SK-N-SH (cell line): ENCODE data around the gene IRF2. TPM values are rescaled to one million over a fixed set of nuclear protein-coding genes. Genes with fewer than 3 reads are reported as not detected.

ENCODE experiments used
- CTCF ChIA-PET: fragments of 300-600, 350-600 bp; formaldehyde crosslinking; extraction: SDS; loops from one replicate; lab custom pipeline; 2021; lab: Yijun Ruan, JAX
- POLR2A ChIA-PET: fragments of 350-600 bp; sonication (Branson Sonifier 250); formaldehyde crosslinking; extraction: SDS; loops from one replicate; lab custom pipeline; 2020; ENCODE audit warnings: antibody characterized with exemption, inconsistent platforms; lab: Yijun Ruan, JAX
- DNase-seq: peaks from one replicate; pipeline ENCODE4 v3.0.0; 2012
- H2AFZ ChIP-seq: fragments of 200-600 bp; sonication (generic); 2 replicates; pipeline ENCODE4 v1.8.1; 2016; ENCODE audit warnings: antibody characterized with exemption, mild to moderate bottlenecking, low read depth
- H3F3A ChIP-seq: fragments of 200-600 bp; sonication (generic); replicated peaks from 2 replicates; pipeline ENCODE3; 2016; ENCODE audit warnings: antibody characterized with exemption, mild to moderate bottlenecking; ENCODE audit not compliant: insufficient read depth
- H3K27ac ChIP-seq, 2 experiments: fragments of 200-500 bp in 1 of 2; fragments of 200-600 bp in 1 of 2; sonication (Bioruptor generic) in 1 of 2; sonication (generic), shearing (Covaris generic) in 1 of 2; 2 replicates each; pipeline versions ENCODE4 v1.5.1 to v1.6.1; 2014 to 2016; ENCODE audit warnings: low read depth in 2 of 2, inconsistent platforms in 1 of 2, low read length in 1 of 2, mild to moderate bottlenecking in 1 of 2, mixed read lengths in 1 of 2
- H3K27me3 ChIP-seq: fragments of 200-600 bp; sonication (generic), shearing (Covaris generic); 2 replicates; pipeline ENCODE4 v1.6.1; 2016; ENCODE audit warnings: mixed run types; ENCODE audit not compliant: insufficient read depth
- H3K36me3 ChIP-seq, 2 experiments: fragments of 200-500 bp in 1 of 2; fragments of 200-600 bp in 1 of 2; sonication (Bioruptor generic) in 1 of 2; sonication (generic) in 1 of 2; replicated peaks in 1 of 2; 2 replicates each; pipeline versions ENCODE3 to v1.5.1; 2014 to 2016; ENCODE audit warnings: low read length in 1 of 2, mild to moderate bottlenecking in 1 of 2; ENCODE audit not compliant: insufficient read depth in 2 of 2, control insufficient read depth in 1 of 2
- H3K4me1 ChIP-seq, 2 experiments: fragments of 200-500 bp in 1 of 2; fragments of 200-600 bp in 1 of 2; sonication (Bioruptor generic) in 1 of 2; sonication (generic), shearing (Covaris generic) in 1 of 2; 2 replicates each; pipeline versions ENCODE4 v1.5.1 to v1.6.1; 2014 to 2016; ENCODE audit warnings: low read depth in 1 of 2, low read length in 1 of 2, mixed run types in 1 of 2; ENCODE audit not compliant: insufficient read depth in 2 of 2, control insufficient read depth in 1 of 2
- H3K4me2 ChIP-seq: fragments of 200-600 bp; sonication (generic), shearing (Covaris generic); 2 replicates; pipeline ENCODE4 v1.6.1; 2017; ENCODE audit warnings: mixed run types
- H3K4me3 ChIP-seq, 2 experiments: fragments of 200-500 bp in 1 of 2; fragments of 200-600 bp in 1 of 2; sonication (Bioruptor generic) in 1 of 2; sonication (generic), shearing (Covaris generic) in 1 of 2; 2 replicates each; pipeline versions ENCODE4 v1.5.1 to v1.8.1; 2014 to 2016; ENCODE audit warnings: low read depth in 2 of 2, inconsistent platforms in 1 of 2, low read length in 1 of 2, mild to moderate bottlenecking in 1 of 2, mixed read lengths in 1 of 2, moderate library complexity in 1 of 2
- H3K79me2 ChIP-seq: fragments of 200-600 bp; sonication (generic); 2 replicates; pipeline ENCODE4 v1.8.1; 2017; ENCODE audit warnings: mild to moderate bottlenecking; ENCODE audit not compliant: insufficient read depth
- H3K9ac ChIP-seq: fragments of 200-600 bp; sonication (generic); 2 replicates; pipeline ENCODE4 v1.6.1; 2017; ENCODE audit warnings: mixed run types
- H3K9me2 ChIP-seq: fragments of 200-600 bp; sonication (generic); 2 replicates; pipeline ENCODE4 v1.6.1; 2017; ENCODE audit warnings: mixed run types
- H3K9me3 ChIP-seq: fragments of 200-600 bp; sonication (generic); 2 replicates; pipeline ENCODE4 v1.6.1; 2017; ENCODE audit warnings: mixed run types, mild to moderate bottlenecking, moderate library complexity
- H4K20me1 ChIP-seq: fragments of 200-600 bp; sonication (generic); 2 replicates; pipeline ENCODE4 v1.6.1; 2017; ENCODE audit warnings: mild to moderate bottlenecking, mixed run types; ENCODE audit not compliant: insufficient read depth
- ELF1 ChIP-seq: IDR thresholded peaks from 2 replicates; pipeline ENCODE4 v1.4.0; 2012
- EP300 ChIP-seq, 2 experiments: IDR thresholded peaks; 2 replicates each; pipeline versions ENCODE4 v1.4.0 to v1.6.1; 2012; ENCODE audit warnings: borderline replicate concordance in 1 of 2, low read depth in 1 of 2, low read length in 1 of 2
- EZH2phosphoT487 ChIP-seq: fragments of 200-600 bp; sonication (generic); IDR thresholded peaks from 2 replicates; pipeline ENCODE4 v1.6.1; 2017; ENCODE audit warnings: low read depth, mixed run types, mild to moderate bottlenecking, antibody characterized with exemption, moderate library complexity, borderline replicate concordance
- FOSL2 ChIP-seq: IDR thresholded peaks from 2 replicates; pipeline ENCODE4 v1.4.0; 2012; ENCODE audit warnings: low read depth, mild to moderate bottlenecking, moderate library complexity, borderline replicate concordance
- FOXJ3 ChIP-seq: sonication (generic); formaldehyde crosslinking; IDR thresholded peaks from 2 replicates; pipeline ENCODE4 v1.5.1; 2020; ENCODE audit warnings: mild to moderate bottlenecking, missing genetic modification reagents
- FOXM1 ChIP-seq: IDR thresholded peaks from 2 replicates; pipeline ENCODE4 v1.4.0; 2012; ENCODE audit warnings: low read depth, mild to moderate bottlenecking
- MAX ChIP-seq: IDR thresholded peaks from 2 replicates; pipeline ENCODE4 v1.4.0; 2012; ENCODE audit warnings: low read depth
- NFIC ChIP-seq: IDR thresholded peaks from 2 replicates; pipeline ENCODE4 v1.4.0; 2012; ENCODE audit warnings: borderline replicate concordance
- NRF1 ChIP-seq: IDR thresholded peaks from 2 replicates; pipeline ENCODE4 v1.6.1; 2012; ENCODE audit warnings: low read depth, mild to moderate bottlenecking, low read length
- POLR2AphosphoS5 ChIP-seq: IDR thresholded peaks from 2 replicates; pipeline ENCODE4 v1.6.1; 2012; ENCODE audit warnings: low read depth, low read length
- RCOR1 ChIP-seq: fragments of 150-350 bp; IDR thresholded peaks from 2 replicates; pipeline ENCODE4 v1.6.1; 2017; ENCODE audit warnings: antibody characterized with exemption, low read length
- RFX5 ChIP-seq: IDR thresholded peaks from 2 replicates; pipeline ENCODE4 v1.6.1; 2012; ENCODE audit warnings: mild to moderate bottlenecking, improper control_type of control experiment, low read length
- RXRA ChIP-seq: IDR thresholded peaks from 2 replicates; pipeline ENCODE4 v1.4.0; 2012; ENCODE audit warnings: low read depth, mild to moderate bottlenecking, borderline replicate concordance
- SIN3A ChIP-seq: IDR thresholded peaks from 2 replicates; pipeline ENCODE4 v1.6.1; 2012; ENCODE audit warnings: low read depth, mild to moderate bottlenecking, low read length, moderate library complexity, borderline replicate concordance
- TCF12 ChIP-seq: IDR thresholded peaks from 2 replicates; pipeline ENCODE4 v1.4.0; 2012
- YY1 ChIP-seq: IDR thresholded peaks from 2 replicates; pipeline ENCODE4 v1.4.0; 2012; ENCODE audit warnings: low read depth, mild to moderate bottlenecking
- WGBS: methylation state at CpG from one replicate; pipeline ENCODE4 v1.1.6; 2017; ENCODE audit warnings: low lambda C conversion rate; 5-methylcytosine and 5-hydroxymethylcytosine counted together
- polyA plus RNA-seq, 3 experiments: library from polyadenylated mRNA; depleted of rRNA; stranded (reverse); fragments of >200 nt; gene quantifications; 2 replicates each; pipeline ENCODE4 v1.2.3, GENCODE V29; 2012
- TF ChIP-seq, protein P1 (sequence below): fragments of 200-600 bp; sonication (generic); IDR thresholded peaks from 2 replicates; pipeline ENCODE4 v1.6.1; 2017; ENCODE audit warnings: antibody characterized with exemption, mild to moderate bottlenecking, moderate library complexity
- TF ChIP-seq, protein P2 (sequence below): IDR thresholded peaks from 2 replicates; pipeline ENCODE4 v1.4.0; 2012; ENCODE audit warnings: low read depth, borderline replicate concordance
- TF ChIP-seq, protein P3 (sequence below): IDR thresholded peaks from 2 replicates; pipeline ENCODE4 v1.6.1; 2012; ENCODE audit warnings: mild to moderate bottlenecking, low read depth, low read length, moderate library complexity

The IRF2 gene
- polyA plus RNA-seq, 1 of the 3 experiments (the other 2 are of a cell fraction), result 23.3 TPM

DNA sequence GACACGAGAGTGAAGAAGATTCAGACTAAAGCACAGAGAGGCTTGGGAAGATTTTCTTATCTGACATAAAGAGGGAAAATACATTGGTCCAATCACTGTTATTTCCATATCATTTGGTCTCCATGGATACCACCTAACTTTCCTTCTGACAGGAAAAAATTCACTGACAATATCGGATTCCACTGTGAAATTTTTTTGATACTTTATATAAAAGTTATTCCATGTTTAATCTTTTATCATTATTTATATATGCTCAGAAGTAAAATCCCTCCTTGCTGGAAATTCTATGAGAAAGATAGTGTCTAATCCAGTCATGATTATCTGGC, 3.6 kb downstream of the IRF2 start:
- peaks cover 0 to 23% of the 10 kb centered on the region in 2 experiments; a peak in 2 of 4 replicates for H3K4me1 ChIP-seq
- no peak overlapping the region for H2AFZ ChIP-seq
- H3K4me3 ChIP-seq, result no peak overlapping the region
- WGBS, result 86% methylated on average over 2 of the region's 2 CpGs
- H3K27ac ChIP-seq, result peak overlapping the region; percentile 87 to 97; a peak in 2 of 4 replicates
- no peaks in the 10 kb centered on the region for H3K27me3 ChIP-seq
- H3K4me2 ChIP-seq, result no peak overlapping the region
- H3F3A ChIP-seq, result peaks cover 10% of the 10 kb centered on the region
- H3K9ac ChIP-seq, result no peak overlapping the region
- H3K79me2 ChIP-seq, result peaks cover 90% of the 10 kb centered on the region
- H3K9me2 ChIP-seq, result no peaks in the 10 kb centered on the region
- TF ChIP-seq MAX, result no peak
- no peak for TF ChIP-seq YY1
- no peak for TF ChIP-seq EZH2phosphoT487
- no peak for TF ChIP-seq FOSL2
- no peak for TF ChIP-seq RFX5
- TF ChIP-seq, protein P1, sequence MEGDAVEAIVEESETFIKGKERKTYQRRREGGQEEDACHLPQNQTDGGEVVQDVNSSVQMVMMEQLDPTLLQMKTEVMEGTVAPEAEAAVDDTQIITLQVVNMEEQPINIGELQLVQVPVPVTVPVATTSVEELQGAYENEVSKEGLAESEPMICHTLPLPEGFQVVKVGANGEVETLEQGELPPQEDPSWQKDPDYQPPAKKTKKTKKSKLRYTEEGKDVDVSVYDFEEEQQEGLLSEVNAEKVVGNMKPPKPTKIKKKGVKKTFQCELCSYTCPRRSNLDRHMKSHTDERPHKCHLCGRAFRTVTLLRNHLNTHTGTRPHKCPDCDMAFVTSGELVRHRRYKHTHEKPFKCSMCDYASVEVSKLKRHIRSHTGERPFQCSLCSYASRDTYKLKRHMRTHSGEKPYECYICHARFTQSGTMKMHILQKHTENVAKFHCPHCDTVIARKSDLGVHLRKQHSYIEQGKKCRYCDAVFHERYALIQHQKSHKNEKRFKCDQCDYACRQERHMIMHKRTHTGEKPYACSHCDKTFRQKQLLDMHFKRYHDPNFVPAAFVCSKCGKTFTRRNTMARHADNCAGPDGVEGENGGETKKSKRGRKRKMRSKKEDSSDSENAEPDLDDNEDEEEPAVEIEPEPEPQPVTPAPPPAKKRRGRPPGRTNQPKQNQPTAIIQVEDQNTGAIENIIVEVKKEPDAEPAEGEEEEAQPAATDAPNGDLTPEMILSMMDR, result no peak
- TF ChIP-seq FOXJ3 (CRISPR knock-in tag), result no peak
- no peak for TF ChIP-seq FOXM1
- TF ChIP-seq POLR2AphosphoS5, result no peak
- TF ChIP-seq, protein P2, sequence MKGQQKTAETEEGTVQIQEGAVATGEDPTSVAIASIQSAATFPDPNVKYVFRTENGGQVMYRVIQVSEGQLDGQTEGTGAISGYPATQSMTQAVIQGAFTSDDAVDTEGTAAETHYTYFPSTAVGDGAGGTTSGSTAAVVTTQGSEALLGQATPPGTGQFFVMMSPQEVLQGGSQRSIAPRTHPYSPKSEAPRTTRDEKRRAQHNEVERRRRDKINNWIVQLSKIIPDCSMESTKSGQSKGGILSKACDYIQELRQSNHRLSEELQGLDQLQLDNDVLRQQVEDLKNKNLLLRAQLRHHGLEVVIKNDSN, result no peak
- no peak for TF ChIP-seq NFIC
- no peak for TF ChIP-seq SIN3A
- TF ChIP-seq EP300 (IDR thresholded peaks at IDR 0.05; ENCODE audit: borderline replicate concordance in 1 of 2, low read depth in 1 of 2, low read length in 1 of 2), result no peak
- no peak for TF ChIP-seq RCOR1
- TF ChIP-seq, protein P3, sequence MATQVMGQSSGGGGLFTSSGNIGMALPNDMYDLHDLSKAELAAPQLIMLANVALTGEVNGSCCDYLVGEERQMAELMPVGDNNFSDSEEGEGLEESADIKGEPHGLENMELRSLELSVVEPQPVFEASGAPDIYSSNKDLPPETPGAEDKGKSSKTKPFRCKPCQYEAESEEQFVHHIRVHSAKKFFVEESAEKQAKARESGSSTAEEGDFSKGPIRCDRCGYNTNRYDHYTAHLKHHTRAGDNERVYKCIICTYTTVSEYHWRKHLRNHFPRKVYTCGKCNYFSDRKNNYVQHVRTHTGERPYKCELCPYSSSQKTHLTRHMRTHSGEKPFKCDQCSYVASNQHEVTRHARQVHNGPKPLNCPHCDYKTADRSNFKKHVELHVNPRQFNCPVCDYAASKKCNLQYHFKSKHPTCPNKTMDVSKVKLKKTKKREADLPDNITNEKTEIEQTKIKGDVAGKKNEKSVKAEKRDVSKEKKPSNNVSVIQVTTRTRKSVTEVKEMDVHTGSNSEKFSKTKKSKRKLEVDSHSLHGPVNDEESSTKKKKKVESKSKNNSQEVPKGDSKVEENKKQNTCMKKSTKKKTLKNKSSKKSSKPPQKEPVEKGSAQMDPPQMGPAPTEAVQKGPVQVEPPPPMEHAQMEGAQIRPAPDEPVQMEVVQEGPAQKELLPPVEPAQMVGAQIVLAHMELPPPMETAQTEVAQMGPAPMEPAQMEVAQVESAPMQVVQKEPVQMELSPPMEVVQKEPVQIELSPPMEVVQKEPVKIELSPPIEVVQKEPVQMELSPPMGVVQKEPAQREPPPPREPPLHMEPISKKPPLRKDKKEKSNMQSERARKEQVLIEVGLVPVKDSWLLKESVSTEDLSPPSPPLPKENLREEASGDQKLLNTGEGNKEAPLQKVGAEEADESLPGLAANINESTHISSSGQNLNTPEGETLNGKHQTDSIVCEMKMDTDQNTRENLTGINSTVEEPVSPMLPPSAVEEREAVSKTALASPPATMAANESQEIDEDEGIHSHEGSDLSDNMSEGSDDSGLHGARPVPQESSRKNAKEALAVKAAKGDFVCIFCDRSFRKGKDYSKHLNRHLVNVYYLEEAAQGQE, result no peak
- TF ChIP-seq TCF12, result no peak
- no peak for TF ChIP-seq ELF1
- TF ChIP-seq NRF1, result no peak
- TF ChIP-seq RXRA, result no peak
- H4K20me1 ChIP-seq, result peaks cover 19% of the 10 kb centered on the region; the same call in 1 of the 2 replicates
- no peaks in the 10 kb centered on the region for H3K36me3 ChIP-seq
- no peaks in the 10 kb centered on the region for H3K9me3 ChIP-seq
- no peak for DNase-seq
- ChIA-PET POLR2A (no interaction called here), CTCF (no interaction called here)
